Epithelial cell of esophagus (primary cell): ENCODE measurements around the gene CCDC17.

Experiments used
- DNase-seq: peaks from one replicate; pipeline ENCODE4 v3.0.0; 2010; ENCODE audit warnings: low read depth
- H3K4me3 ChIP-seq: 2 replicates; pipeline ENCODE4 v1.5.1; 2011; ENCODE audit warnings: mild to moderate bottlenecking, low read length, control low read depth
- TF ChIP-seq, protein P1 (sequence below): IDR thresholded peaks from 2 replicates; pipeline ENCODE4 v1.5.1; 2011; ENCODE audit warnings: low read depth, mild to moderate bottlenecking, low read length, control low read depth, inconsistent platforms; ENCODE audit not compliant: insufficient read depth; ENCODE audit errors: missing control alignments

Gene CCDC17

GRCh38 chr1:45623972-45624371 lies at the start of gene CCDC17:
CCDC17 (minus strand) TSS chr1:45624054; CDS start chr1:45623909, 145 bp downstream.
- TF ChIP-seq, protein P1, sequence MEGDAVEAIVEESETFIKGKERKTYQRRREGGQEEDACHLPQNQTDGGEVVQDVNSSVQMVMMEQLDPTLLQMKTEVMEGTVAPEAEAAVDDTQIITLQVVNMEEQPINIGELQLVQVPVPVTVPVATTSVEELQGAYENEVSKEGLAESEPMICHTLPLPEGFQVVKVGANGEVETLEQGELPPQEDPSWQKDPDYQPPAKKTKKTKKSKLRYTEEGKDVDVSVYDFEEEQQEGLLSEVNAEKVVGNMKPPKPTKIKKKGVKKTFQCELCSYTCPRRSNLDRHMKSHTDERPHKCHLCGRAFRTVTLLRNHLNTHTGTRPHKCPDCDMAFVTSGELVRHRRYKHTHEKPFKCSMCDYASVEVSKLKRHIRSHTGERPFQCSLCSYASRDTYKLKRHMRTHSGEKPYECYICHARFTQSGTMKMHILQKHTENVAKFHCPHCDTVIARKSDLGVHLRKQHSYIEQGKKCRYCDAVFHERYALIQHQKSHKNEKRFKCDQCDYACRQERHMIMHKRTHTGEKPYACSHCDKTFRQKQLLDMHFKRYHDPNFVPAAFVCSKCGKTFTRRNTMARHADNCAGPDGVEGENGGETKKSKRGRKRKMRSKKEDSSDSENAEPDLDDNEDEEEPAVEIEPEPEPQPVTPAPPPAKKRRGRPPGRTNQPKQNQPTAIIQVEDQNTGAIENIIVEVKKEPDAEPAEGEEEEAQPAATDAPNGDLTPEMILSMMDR = no peak
- no peak for DNase-seq
- H3K4me3 ChIP-seq = no peak within 1 kb of the TSS

DNA sequence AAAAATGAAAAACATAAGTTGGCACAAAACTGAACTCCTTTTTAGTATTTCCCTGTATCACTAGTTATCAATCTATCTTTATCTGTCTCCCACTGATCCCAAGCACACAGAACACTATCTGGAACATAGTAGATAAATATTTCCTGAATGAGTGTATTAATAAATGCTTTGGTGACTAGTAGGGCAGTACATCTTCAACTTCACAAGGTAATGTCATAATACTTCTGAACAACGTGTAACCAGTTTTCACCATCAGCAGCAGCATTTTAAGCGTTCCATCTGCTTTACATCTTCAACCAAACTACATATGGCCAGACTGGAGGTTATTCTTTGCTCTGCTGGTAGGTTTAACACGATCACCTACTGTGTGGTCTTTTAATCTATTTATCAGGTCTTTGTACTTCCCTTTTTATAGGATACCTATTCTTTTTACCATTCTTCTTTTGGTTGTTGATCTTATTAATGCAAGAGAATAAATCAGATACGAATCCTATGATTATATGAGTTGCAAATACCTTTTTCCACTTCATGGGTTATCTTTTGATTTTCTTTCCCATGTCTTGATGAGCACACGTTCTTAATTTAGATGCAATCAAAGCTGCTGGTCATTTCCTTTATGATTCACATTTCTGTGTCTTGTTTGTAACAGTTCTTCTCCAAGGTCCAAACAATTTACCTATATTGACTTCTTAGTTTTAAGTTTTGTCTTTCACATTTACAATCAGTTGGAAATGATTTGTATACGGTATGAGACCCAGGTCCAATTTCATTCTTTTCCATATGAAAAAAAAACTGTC lies 46.2 kb upstream of the CCDC17 start:
- TF ChIP-seq, protein P1 = no peak
- peak; percentile 4 for DNase-seq
- H3K4me3 ChIP-seq = no peak overlapping the region

DNA sequence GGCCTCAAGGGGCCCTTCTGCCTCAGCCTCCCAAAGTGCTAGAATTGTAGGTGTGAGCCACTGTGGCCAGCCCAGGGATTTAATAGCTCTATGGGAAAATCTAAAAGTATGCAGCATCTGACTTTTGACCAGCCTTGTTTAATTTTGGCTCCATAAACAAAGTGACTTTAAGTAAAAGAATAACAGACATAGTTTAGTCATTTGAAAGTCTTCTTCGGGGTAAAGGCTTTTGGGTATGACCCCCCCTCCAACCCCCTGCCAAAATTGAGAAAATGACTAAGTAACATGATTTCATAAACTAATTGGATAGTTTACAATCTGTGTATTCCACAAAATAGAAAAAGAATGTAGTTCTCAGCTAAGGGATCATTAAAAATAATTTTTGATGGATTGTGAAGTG lies 45.5 kb upstream of the CCDC17 start:
- TF ChIP-seq, protein P1 = no peak
- no peak for DNase-seq
- no peak overlapping the region for H3K4me3 ChIP-seq

GRCh38 chr1:45668526-45668925 lies 44.7 kb upstream of the CCDC17 start:
- no peak for DNase-seq

GRCh38 chr1:45667321-45668111 lies 43.7 kb upstream of the CCDC17 start:
- TF ChIP-seq, protein P1 = no peak
- DNase-seq = no peak
- H3K4me3 ChIP-seq = no peak overlapping the region

More at GRCh38 chr1:45668526-45668925, 44.7 kb upstream of the CCDC17 start:
- TF ChIP-seq, protein P1 = no peak
- H3K4me3 ChIP-seq = no peak overlapping the region

GRCh38 chr1:45666836-45667235 lies 43.0 kb upstream of the CCDC17 start:
- no peak for DNase-seq
- no peak overlapping the region for H3K4me3 ChIP-seq
- TF ChIP-seq, protein P1 = no peak
